Measurements from ENCODE around the gene SLC27A1.
"Not testable (repeated sequence)": the region's sequence is repeated elsewhere in the genome, so short reads cannot be mapped to it uniquely, and the experiment has no call there.

Gene SLC27A1

GRCh38 chr19:17469481-17470067 is 750 bp upstream of the SLC27A1 start:
- Histone ChIP-seq H3K23ac (ENCODE audit: low read length) (no peak overlapping the region), H3K4me1 (ENCODE audit: control insufficient read depth, low read depth, low read length) (no peaks in the 10 kb centered on the region), H2BK120ac (ENCODE audit: low read depth, low read length) (no peak overlapping the region), H3K27ac (ENCODE audit: low read depth, low read length) (peak overlapping the region; percentile 25), H4K5ac (ENCODE audit: low read length) (no peak overlapping the region), H2BK15ac (replicated peaks; ENCODE audit: low read depth) (no peak overlapping the region), H3K18ac (ENCODE audit: low read length) (no peak overlapping the region), H3K4me2 (ENCODE audit: low read length) (peak overlapping the region; percentile 100), H4K8ac (ENCODE audit: low read depth, low read length) (no peak overlapping the region), H3K27me3 (ENCODE audit: insufficient read depth, low read length, poor library complexity) (no peaks in the 10 kb centered on the region), H3K4ac (ENCODE audit: low read depth, low read length) (no peak overlapping the region), H3K4me3 (ENCODE audit: low read length) (peak overlapping the region; percentile 69), H3K9ac (ENCODE audit: low read length) (peak overlapping the region; percentile 77), H3K36me3 (ENCODE audit: control insufficient read depth, insufficient read depth, low read length) (no peaks in the 10 kb centered on the region), H3K79me2 (ENCODE audit: control insufficient read depth, insufficient read depth, low read length) (no peaks in the 10 kb centered on the region), H2BK5ac (ENCODE audit: low read length) (peak overlapping the region; percentile 88), H3K79me1 (ENCODE audit: low read length) (no peaks in the 10 kb centered on the region), H2AK5ac (ENCODE audit: low read length) (no peak overlapping the region), H3K56ac (ENCODE audit: low read length) (peak overlapping the region; percentile 93)
- WGBS (ENCODE audit: extremely low coverage, insufficient coverage, low lambda C conversion rate) = no CpG with 5 or more reads among the region's 31 CpGs
- peak; percentile 99 for DNase-seq

DNA sequence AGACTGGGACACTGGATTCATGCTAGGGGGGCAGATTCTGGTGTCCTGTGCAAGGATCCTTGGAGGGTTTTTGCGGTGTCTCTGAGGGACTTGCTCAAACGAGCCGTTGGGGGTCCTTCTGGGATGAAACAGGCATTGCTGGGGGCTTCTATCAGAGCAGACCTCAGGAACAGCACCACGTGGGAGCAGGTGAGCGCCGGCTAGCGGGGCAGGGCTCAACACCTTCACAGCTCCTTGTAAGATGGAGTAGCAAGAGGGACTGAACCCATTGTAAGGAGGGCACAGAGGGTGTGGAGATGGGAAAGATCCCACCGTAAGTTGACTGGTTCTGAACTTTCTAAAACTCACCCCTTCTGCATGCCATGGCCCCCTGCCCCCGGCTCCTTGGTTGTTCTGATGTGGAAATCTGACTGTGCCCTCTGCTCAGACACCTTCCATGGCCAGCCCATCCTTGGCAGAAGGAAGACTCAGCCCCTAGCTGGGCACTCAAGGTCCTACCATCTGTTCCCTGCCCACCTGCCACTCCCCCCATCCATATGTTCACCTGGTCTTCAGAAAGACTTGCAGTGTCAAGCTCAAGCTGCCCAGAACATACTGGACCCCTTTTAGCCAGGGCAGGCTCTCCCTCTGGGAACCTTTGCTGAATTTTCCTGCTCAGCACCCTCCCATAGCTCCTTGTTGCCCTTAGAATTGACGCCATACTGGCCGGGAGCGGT is 1.2 kb downstream of the SLC27A1 start:
- Histone ChIP-seq H3K18ac (ENCODE audit: low read length) (no peak overlapping the region), H3K79me1 (ENCODE audit: low read length) (no peaks in the 10 kb centered on the region), H2BK120ac (ENCODE audit: low read depth, low read length) (no peak overlapping the region), H3K23ac (ENCODE audit: low read length) (no peak overlapping the region), H3K27me3 (ENCODE audit: insufficient read depth, low read length, poor library complexity) (no peaks in the 10 kb centered on the region), H3K4me3 (ENCODE audit: low read length) (no peak overlapping the region), H3K56ac (ENCODE audit: low read length) (no peak overlapping the region), H2AK5ac (ENCODE audit: low read length) (no peak overlapping the region), H3K4me2 (ENCODE audit: low read length) (peak overlapping the region; percentile 33), H3K4ac (ENCODE audit: low read depth, low read length) (no peak overlapping the region), H3K36me3 (ENCODE audit: control insufficient read depth, insufficient read depth, low read length) (no peaks in the 10 kb centered on the region), H3K79me2 (ENCODE audit: control insufficient read depth, insufficient read depth, low read length) (no peaks in the 10 kb centered on the region), H3K9ac (ENCODE audit: low read length) (no peak overlapping the region), H4K5ac (ENCODE audit: low read length) (no peak overlapping the region), H2BK5ac (ENCODE audit: low read length) (no peak overlapping the region), H4K8ac (ENCODE audit: low read depth, low read length) (no peak overlapping the region), H3K4me1 (ENCODE audit: control insufficient read depth, low read depth, low read length) (no peaks in the 10 kb centered on the region), H2BK15ac (replicated peaks; ENCODE audit: low read depth) (no peak overlapping the region), H3K27ac (ENCODE audit: low read depth, low read length) (no peak overlapping the region)
- WGBS (ENCODE audit: extremely low coverage, insufficient coverage, low lambda C conversion rate) = no CpG with 5 or more reads among the region's 12 CpGs
- no peak for DNase-seq

GRCh38 chr19:17473041-17473440 is 2.7 kb downstream of the SLC27A1 start:
- H3K9ac ChIP-seq (ENCODE audit: low read length) = no peak overlapping the region
- no CpG with 5 or more reads among the region's 9 CpGs for WGBS (ENCODE audit: extremely low coverage, insufficient coverage, low lambda C conversion rate)
- H2BK120ac ChIP-seq (ENCODE audit: low read depth, low read length) = no peak overlapping the region
- no peak overlapping the region for H3K4ac ChIP-seq (ENCODE audit: low read depth, low read length)
- no peak overlapping the region for H3K4me2 ChIP-seq (ENCODE audit: low read length)
- no peak overlapping the region for H3K27ac ChIP-seq (ENCODE audit: low read depth, low read length)
- no peaks in the 10 kb centered on the region for H3K79me1 ChIP-seq (ENCODE audit: low read length)
- H3K79me2 ChIP-seq (ENCODE audit: control insufficient read depth, insufficient read depth, low read length) = no peaks in the 10 kb centered on the region
- H4K5ac ChIP-seq (ENCODE audit: low read length) = no peak overlapping the region
- no peak overlapping the region for H3K23ac ChIP-seq (ENCODE audit: low read length)
- H3K27me3 ChIP-seq (ENCODE audit: insufficient read depth, low read length, poor library complexity) = no peaks in the 10 kb centered on the region
- no peaks in the 10 kb centered on the region for H3K36me3 ChIP-seq (ENCODE audit: control insufficient read depth, insufficient read depth, low read length)
- H3K18ac ChIP-seq (ENCODE audit: low read length) = no peak overlapping the region
- H3K56ac ChIP-seq (ENCODE audit: low read length) = no peak overlapping the region
- DNase-seq = no peak
- H2AK5ac ChIP-seq (ENCODE audit: low read length) = no peak overlapping the region
- no peak overlapping the region for H3K4me3 ChIP-seq (ENCODE audit: low read length)
- no peaks in the 10 kb centered on the region for H3K4me1 ChIP-seq (ENCODE audit: control insufficient read depth, low read depth, low read length)
- no peak overlapping the region for H2BK15ac ChIP-seq (replicated peaks; ENCODE audit: low read depth)
- H2BK5ac ChIP-seq (ENCODE audit: low read length) = no peak overlapping the region
- H4K8ac ChIP-seq (ENCODE audit: low read depth, low read length) = no peak overlapping the region

DNA sequence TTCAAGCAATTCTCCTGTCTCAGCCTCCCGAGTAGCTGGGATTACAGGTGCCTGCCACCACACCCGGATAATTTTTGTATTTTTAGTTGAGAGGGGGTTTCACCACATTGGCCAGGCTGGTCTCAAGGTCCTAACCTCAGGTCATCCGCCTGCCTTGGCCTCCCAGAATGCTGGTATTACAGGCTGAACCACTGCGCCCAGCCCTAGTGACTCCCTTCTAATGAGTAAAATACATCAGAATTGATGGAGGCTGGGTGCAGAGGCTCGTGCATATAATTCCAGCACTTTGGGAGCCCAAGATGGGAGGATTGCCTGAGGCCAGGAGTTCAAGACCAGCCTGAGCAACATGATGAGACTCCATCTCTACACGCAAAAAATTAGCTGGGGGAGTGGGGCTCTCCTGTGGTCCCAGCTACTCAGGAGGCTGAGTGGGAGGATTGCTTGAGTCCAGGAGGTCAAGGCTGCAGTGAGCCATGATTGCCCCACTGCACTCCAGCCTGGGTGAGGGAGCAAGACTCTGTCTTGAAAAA is 4.8 kb downstream of the SLC27A1 start:
- not testable (repeated sequence) for H3K4me2 ChIP-seq (ENCODE audit: low read length); H3K4ac ChIP-seq (ENCODE audit: low read depth, low read length); H3K4me3 ChIP-seq (ENCODE audit: low read length); H2BK120ac ChIP-seq (ENCODE audit: low read depth, low read length); H3K27me3 ChIP-seq (ENCODE audit: insufficient read depth, low read length, poor library complexity); H2BK15ac ChIP-seq (replicated peaks; ENCODE audit: low read depth); H2BK5ac ChIP-seq (ENCODE audit: low read length); H3K56ac ChIP-seq (ENCODE audit: low read length); H4K8ac ChIP-seq (ENCODE audit: low read depth, low read length); H3K4me1 ChIP-seq (ENCODE audit: control insufficient read depth, low read depth, low read length); DNase-seq; H3K27ac ChIP-seq (ENCODE audit: low read depth, low read length); H3K36me3 ChIP-seq (ENCODE audit: control insufficient read depth, insufficient read depth, low read length); H3K18ac ChIP-seq (ENCODE audit: low read length); H2AK5ac ChIP-seq (ENCODE audit: low read length); H4K5ac ChIP-seq (ENCODE audit: low read length); H3K9ac ChIP-seq (ENCODE audit: low read length); H3K79me1 ChIP-seq (ENCODE audit: low read length); H3K23ac ChIP-seq (ENCODE audit: low read length); H3K79me2 ChIP-seq (ENCODE audit: control insufficient read depth, insufficient read depth, low read length)
- WGBS (ENCODE audit: extremely low coverage, insufficient coverage, low lambda C conversion rate) = no CpG with 5 or more reads among the region's 6 CpGs

GRCh38 chr19:17475541-17476115 is 5.3 kb downstream of the SLC27A1 start:
- no peak overlapping the region for H2BK15ac ChIP-seq (replicated peaks; ENCODE audit: low read depth)
- no CpG with 5 or more reads among the region's 10 CpGs for WGBS (ENCODE audit: extremely low coverage, insufficient coverage, low lambda C conversion rate)
- H3K18ac ChIP-seq (ENCODE audit: low read length) = no peak overlapping the region
- H3K27me3 ChIP-seq (ENCODE audit: insufficient read depth, low read length, poor library complexity) = no peaks in the 10 kb centered on the region
- H3K4me2 ChIP-seq (ENCODE audit: low read length) = no peak overlapping the region
- DNase-seq = no peak
- H3K36me3 ChIP-seq (ENCODE audit: control insufficient read depth, insufficient read depth, low read length) = no peaks in the 10 kb centered on the region
- H3K9ac ChIP-seq (ENCODE audit: low read length) = no peak overlapping the region
- H3K4me3 ChIP-seq (ENCODE audit: low read length) = no peak overlapping the region
- H4K8ac ChIP-seq (ENCODE audit: low read depth, low read length) = no peak overlapping the region
- no peaks in the 10 kb centered on the region for H3K79me1 ChIP-seq (ENCODE audit: low read length)
- no peaks in the 10 kb centered on the region for H3K79me2 ChIP-seq (ENCODE audit: control insufficient read depth, insufficient read depth, low read length)
- H3K4me1 ChIP-seq (ENCODE audit: control insufficient read depth, low read depth, low read length) = no peaks in the 10 kb centered on the region
- no peak overlapping the region for H3K4ac ChIP-seq (ENCODE audit: low read depth, low read length)
- no peak overlapping the region for H3K23ac ChIP-seq (ENCODE audit: low read length)
- H2BK120ac ChIP-seq (ENCODE audit: low read depth, low read length) = no peak overlapping the region
- no peak overlapping the region for H2BK5ac ChIP-seq (ENCODE audit: low read length)
- H3K56ac ChIP-seq (ENCODE audit: low read length) = no peak overlapping the region
- H2AK5ac ChIP-seq (ENCODE audit: low read length) = no peak overlapping the region
- H3K27ac ChIP-seq (ENCODE audit: low read depth, low read length) = no peak overlapping the region
- H4K5ac ChIP-seq (ENCODE audit: low read length) = no peak overlapping the region

All from mesendoderm (in vitro differentiated cells).